D721Med (cell line): ENCODE results near the gene PABPC3.

Experiments
- DNase-seq: peaks from one replicate; pipeline ENCODE4 v3.0.0; 2011; ENCODE audit warnings: low spot score; ENCODE audit not compliant: insufficient read length
- FAIRE-seq: peaks from 2 replicates; lab custom pipeline; 2011; peaks lifted over from hg19 to GRCh38; lab: Jason Lieb, UNC
- TF ChIP-seq, protein P1 (sequence below): IDR thresholded peaks from 2 replicates; pipeline ENCODE4 v1.5.1; 2012; ENCODE audit warnings: mild to moderate bottlenecking, control low read depth; ENCODE audit not compliant: insufficient read depth; ENCODE audit errors: missing control alignments

PABPC3 gene

GRCh38 chr13:25084096-25084495 lies 11.8 kb upstream of the PABPC3 start:
- TF ChIP-seq, protein P1, sequence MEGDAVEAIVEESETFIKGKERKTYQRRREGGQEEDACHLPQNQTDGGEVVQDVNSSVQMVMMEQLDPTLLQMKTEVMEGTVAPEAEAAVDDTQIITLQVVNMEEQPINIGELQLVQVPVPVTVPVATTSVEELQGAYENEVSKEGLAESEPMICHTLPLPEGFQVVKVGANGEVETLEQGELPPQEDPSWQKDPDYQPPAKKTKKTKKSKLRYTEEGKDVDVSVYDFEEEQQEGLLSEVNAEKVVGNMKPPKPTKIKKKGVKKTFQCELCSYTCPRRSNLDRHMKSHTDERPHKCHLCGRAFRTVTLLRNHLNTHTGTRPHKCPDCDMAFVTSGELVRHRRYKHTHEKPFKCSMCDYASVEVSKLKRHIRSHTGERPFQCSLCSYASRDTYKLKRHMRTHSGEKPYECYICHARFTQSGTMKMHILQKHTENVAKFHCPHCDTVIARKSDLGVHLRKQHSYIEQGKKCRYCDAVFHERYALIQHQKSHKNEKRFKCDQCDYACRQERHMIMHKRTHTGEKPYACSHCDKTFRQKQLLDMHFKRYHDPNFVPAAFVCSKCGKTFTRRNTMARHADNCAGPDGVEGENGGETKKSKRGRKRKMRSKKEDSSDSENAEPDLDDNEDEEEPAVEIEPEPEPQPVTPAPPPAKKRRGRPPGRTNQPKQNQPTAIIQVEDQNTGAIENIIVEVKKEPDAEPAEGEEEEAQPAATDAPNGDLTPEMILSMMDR = no peak
- FAIRE-seq (no peak), DNase-seq (no peak)

GRCh38 chr13:25085125-25085742 lies 10.7 kb upstream of the PABPC3 start:
- no peak for FAIRE-seq
- DNase-seq = peak; percentile 44
- TF ChIP-seq, protein P1 = peak; percentile 88

- DNase-seq = no peak
- no peak for FAIRE-seq
- TF ChIP-seq, protein P1 = no peak
These were observed 7.2 kb upstream of the PABPC3 start for GRCh38 chr13:25088562-25089221.

GRCh38 chr13:25097426-25097825 lies 1.5 kb downstream of the PABPC3 start:
- TF ChIP-seq, protein P1 = no peak
- DNase-seq = no peak
- no peak for FAIRE-seq

DNA sequence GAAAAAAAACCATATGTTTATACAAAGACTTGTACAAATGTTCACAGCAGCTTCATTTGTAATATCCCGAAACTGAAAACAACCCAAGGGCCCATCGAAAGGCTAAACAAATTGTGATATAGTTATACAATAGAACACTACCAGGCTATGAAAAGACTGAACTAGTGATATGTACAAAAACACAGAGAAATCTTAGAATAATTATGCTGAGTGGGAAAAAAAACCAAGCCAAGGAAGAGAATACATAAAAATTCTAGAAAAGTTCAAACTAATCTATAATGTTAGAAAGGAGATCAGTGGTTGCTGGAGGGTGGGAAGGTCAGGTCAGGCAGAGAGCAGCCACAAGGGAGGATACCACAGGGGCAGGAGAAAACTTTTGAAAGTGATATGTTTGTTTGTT lies 7.8 kb downstream of the PABPC3 start:
- TF ChIP-seq, protein P1 = no peak
- no peak for DNase-seq
- FAIRE-seq = no peak

DNA sequence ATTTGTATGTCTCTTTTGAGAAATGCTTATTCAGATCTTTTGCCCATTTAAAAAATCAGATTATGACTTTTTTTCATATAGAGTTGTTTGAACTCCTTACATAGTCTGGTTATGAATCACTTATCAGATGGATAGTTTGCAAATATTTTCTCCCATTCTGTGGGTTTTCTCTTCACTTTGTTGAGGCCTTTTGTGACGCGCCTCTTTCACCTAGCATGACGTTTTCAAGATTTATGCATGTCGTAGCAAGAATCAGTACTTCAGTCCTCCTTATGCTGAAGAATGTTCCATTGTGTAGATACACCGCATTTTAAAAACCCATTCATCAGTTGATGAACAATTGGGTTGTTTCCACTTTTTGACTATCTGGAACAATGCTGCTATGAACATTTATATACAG lies 13.4 kb downstream of the PABPC3 start:
- DNase-seq (no peak), FAIRE-seq (no peak)
- TF ChIP-seq, protein P1 = no peak
